ENCODE measurements around the gene MAP3K15. TPM values are rescaled to one million over a fixed set of nuclear protein-coding genes. Genes with fewer than 3 reads are reported as not detected.

Gene MAP3K15
- total RNA-seq, 1 experiment from 2014 or later = 1.3 TPM

- no peaks in the 10 kb centered on the region for H3K9me3 ChIP-seq (ENCODE audit: control insufficient read depth in 1 of 2, insufficient read depth in 1 of 2, low read depth in 1 of 2, low read length in 2 of 2)
- no TSS peak for BruUV-seq (replicated peaks)
- TF ChIP-seq, protein P1, sequence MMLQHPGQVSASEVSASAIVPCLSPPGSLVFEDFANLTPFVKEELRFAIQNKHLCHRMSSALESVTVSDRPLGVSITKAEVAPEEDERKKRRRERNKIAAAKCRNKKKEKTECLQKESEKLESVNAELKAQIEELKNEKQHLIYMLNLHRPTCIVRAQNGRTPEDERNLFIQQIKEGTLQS (IDR thresholded peaks at IDR 0.05) = no peak
- TF ChIP-seq CEBPB (IDR thresholded peaks at IDR 0.05; ENCODE audit: low read depth) = no peak
- TF ChIP-seq ZFX (IDR thresholded peaks at IDR 0.05) = no peak
- TF ChIP-seq RAD21 (IDR thresholded peaks at IDR 0.05; ENCODE audit: low read depth) = no peak
- TF ChIP-seq JUND (IDR thresholded peaks at IDR 0.05) = no peak
- TF ChIP-seq SIN3A (IDR thresholded peaks at IDR 0.05; ENCODE audit: low read depth) = no peak
- TF ChIP-seq POLR2A (IDR thresholded peaks at IDR 0.05; ENCODE audit: borderline replicate concordance, extremely low read depth, insufficient read depth, insufficient read length) = no peak
- no peak for TF ChIP-seq SRF (IDR thresholded peaks at IDR 0.05; ENCODE audit: low read depth)
- no peak for TF ChIP-seq ELF1 (IDR thresholded peaks at IDR 0.05; ENCODE audit: borderline replicate concordance, low read depth)
- no peak for TF ChIP-seq FOSL1 (IDR thresholded peaks at IDR 0.05; ENCODE audit: low read depth)
- TF ChIP-seq REST (IDR thresholded peaks at IDR 0.05; ENCODE audit: low read depth) = no peak
- no peak for TF ChIP-seq TCF7L2 (IDR thresholded peaks at IDR 0.05; ENCODE audit: borderline replicate concordance, extremely low read depth, insufficient read depth, insufficient read length)
- no peak for TF ChIP-seq CBX3 (IDR thresholded peaks at IDR 0.05; ENCODE audit: low read depth)
- ChIA-PET CTCF (no interaction called here), POLR2A (no interaction called here), RAD21 (ENCODE audit: low non-redundant PET in 1 of 2, low total read pairs in 2 of 2, uncharacterized antibody in 2 of 2, unreplicated experiment in 2 of 2) (no interaction called here)
- no peaks in the 10 kb centered on the region for H3K36me3 ChIP-seq (ENCODE audit: control insufficient read depth in 1 of 2, insufficient read depth in 2 of 2, low read length in 2 of 2)
- DNase-seq (ENCODE audit: low read depth, low spot score) (no peak), ATAC-seq (no peak)
- H3K4me3 ChIP-seq (replicated peaks in 1 of 2; ENCODE audit: low read depth in 1 of 2, low read length in 2 of 2) = no peak overlapping the region
- H3K79me2 ChIP-seq (ENCODE audit: insufficient read depth, low read length) = no peaks in the 10 kb centered on the region
- no peaks in the 10 kb centered on the region for H3K27me3 ChIP-seq (ENCODE audit: insufficient read depth, low read length)
- intact Hi-C loops (cut with micrococcal nuclease) = no loop called here
- H3K9me2 ChIP-seq (ENCODE audit: insufficient read depth) = no peaks in the 10 kb centered on the region
- no peaks in the 10 kb centered on the region for H3K4me1 ChIP-seq (ENCODE audit: control insufficient read depth in 1 of 2, insufficient read depth in 2 of 2, low read length in 2 of 2)
- no peak overlapping the region for H3K4me2 ChIP-seq (ENCODE audit: low read length)
- H3K27ac ChIP-seq (ENCODE audit: low read depth, low read length) = no peak overlapping the region
- H2AFZ ChIP-seq (ENCODE audit: low read depth, low read length, poor library complexity, severe bottlenecking) = no peak overlapping the region
- H4K20me1 ChIP-seq (ENCODE audit: insufficient read depth) = no peaks in the 10 kb centered on the region
- H3K9ac ChIP-seq (ENCODE audit: low read length) = no peak overlapping the region
Measured at GRCh38 chrX:19555683-19556082, 40.4 kb upstream of the MAP3K15 start.

All from HCT116 (cell line).